ENCODE measurements around the gene CSF2RB. TPM values are rescaled to one million over a fixed set of nuclear protein-coding genes. Genes with fewer than 3 reads are reported as not detected.

The CSF2RB gene
- total RNA-seq, 4 donors from 2014 or later: 1.2 to 9.7 (median 6.0) TPM

DNA sequence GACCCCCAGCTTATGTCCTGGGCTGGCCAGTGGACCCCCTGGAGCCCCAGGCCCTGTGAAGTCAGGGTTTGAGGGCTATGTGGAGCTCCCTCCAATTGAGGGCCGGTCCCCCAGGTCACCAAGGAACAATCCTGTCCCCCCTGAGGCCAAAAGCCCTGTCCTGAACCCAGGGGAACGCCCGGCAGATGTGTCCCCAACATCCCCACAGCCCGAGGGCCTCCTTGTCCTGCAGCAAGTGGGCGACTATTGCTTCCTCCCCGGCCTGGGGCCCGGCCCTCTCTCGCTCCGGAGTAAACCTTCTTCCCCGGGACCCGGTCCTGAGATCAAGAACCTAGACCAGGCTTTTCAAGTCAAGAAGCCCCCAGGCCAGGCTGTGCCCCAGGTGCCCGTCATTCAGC, 24.6 kb downstream of the CSF2RB start:
- Histone ChIP-seq H3K4me3 (no peak overlapping the region), H3K36me3 (no peaks in the 10 kb centered on the region), H3K27me3 (no peaks in the 10 kb centered on the region), H3K4me1 (no peaks in the 10 kb centered on the region), H3K9me3 (no peaks in the 10 kb centered on the region), H3K27ac (no peak overlapping the region)
- no peak for TF ChIP-seq CTCF (IDR thresholded peaks at IDR 0.05)
- in situ Hi-C loops (cut with MboI; ENCODE audit: low pct_ligation_motif_present in 1 of 4, low pct_unique_long_range_greater_than_20kb in 1 of 4, low sequenced_read_pairs in 3 of 4) (no loop called here), intact Hi-C loops (cut with DNase I; ENCODE audit: low total_unique reads) (loop anchor here (5.0 kb wide), 1 partner anchor 51 kb away; no protein-coding TSS in a partner anchor)
- WGBS, 2 donors (ENCODE audit: low coverage in 1 of 2): 87% methylated on average over 10 of the region's 12 CpGs; no CpG with 5 or more reads in 1 of the 2 donors
- no peak for DNase-seq

DNA sequence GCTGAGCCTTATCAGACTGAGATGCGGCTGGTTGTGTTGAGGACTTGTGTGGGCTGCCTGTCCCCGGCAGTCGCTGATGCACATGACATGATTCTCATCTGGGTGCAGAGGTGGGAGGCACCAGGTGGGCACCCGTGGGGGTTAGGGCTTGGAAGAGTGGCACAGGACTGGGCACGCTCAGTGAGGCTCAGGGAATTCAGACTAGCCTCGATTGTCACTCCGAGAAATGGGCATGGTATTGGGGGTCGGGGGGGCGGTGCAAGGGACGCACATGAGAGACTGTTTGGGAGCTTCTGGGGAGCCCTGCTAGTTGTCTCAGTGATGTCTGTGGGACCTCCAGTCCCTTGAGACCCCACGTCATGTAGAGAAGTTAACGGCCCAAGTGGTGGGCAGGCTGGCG, 25.5 kb downstream of the CSF2RB start:
- H3K4me1 ChIP-seq: no peaks in the 10 kb centered on the region
- WGBS, 2 donors (ENCODE audit: low coverage in 1 of 2): 87 to 89% methylated on average over 4 to 13 of the region's 13 CpGs
- no peaks in the 10 kb centered on the region for H3K27me3 ChIP-seq
- in situ Hi-C loops (cut with MboI; ENCODE audit: low pct_ligation_motif_present in 1 of 4, low pct_unique_long_range_greater_than_20kb in 1 of 4, low sequenced_read_pairs in 3 of 4): no loop called here
- H3K4me3 ChIP-seq: no peak overlapping the region
- no peak overlapping the region for H3K27ac ChIP-seq
- no peak for DNase-seq
- TF ChIP-seq EP300 (IDR thresholded peaks at IDR 0.05; ENCODE audit: low read depth) (no peak), POLR2A (IDR thresholded peaks at IDR 0.05) (no peak), CTCF (IDR thresholded peaks at IDR 0.05) (no peak), POLR2AphosphoS5 (IDR thresholded peaks at IDR 0.05) (no peak)
- H3K9me3 ChIP-seq: no peaks in the 10 kb centered on the region
- H3K36me3 ChIP-seq: no peaks in the 10 kb centered on the region
- intact Hi-C loops (cut with DNase I; ENCODE audit: low total_unique reads): loop anchor here (5.0 kb wide), 1 partner anchor 52 kb away; no protein-coding TSS in a partner anchor

GRCh38 chr22:36940676-36941075, 27.2 kb downstream of the CSF2RB start:
- DNase-seq: peak; percentile 34
- H3K36me3 ChIP-seq: no peaks in the 10 kb centered on the region
- in situ Hi-C loops (cut with MboI; ENCODE audit: low pct_ligation_motif_present in 1 of 4, low pct_unique_long_range_greater_than_20kb in 1 of 4, low sequenced_read_pairs in 3 of 4): no loop called here
- H3K27me3 ChIP-seq: no peaks in the 10 kb centered on the region
- H3K9me3 ChIP-seq: no peaks in the 10 kb centered on the region
- no peak overlapping the region for H3K4me3 ChIP-seq
- H3K27ac ChIP-seq: no peak overlapping the region
- no peak for TF ChIP-seq EP300 (IDR thresholded peaks at IDR 0.05; ENCODE audit: low read depth)
- no peak for TF ChIP-seq POLR2AphosphoS5 (IDR thresholded peaks at IDR 0.05)
- no peak for TF ChIP-seq POLR2A (IDR thresholded peaks at IDR 0.05)
- TF ChIP-seq CTCF (IDR thresholded peaks at IDR 0.05): no peak
- no peaks in the 10 kb centered on the region for H3K4me1 ChIP-seq
- WGBS, 2 donors (ENCODE audit: low coverage in 1 of 2): 31 to 46% methylated on average over 3 to 5 of the region's 5 CpGs
- intact Hi-C loops (cut with DNase I; ENCODE audit: low total_unique reads): no loop called here

GRCh38 chr22:36942556-36942955, 29.1 kb downstream of the CSF2RB start:
- 45 to 54% methylated on average over 2 to 5 of the region's 5 CpGs for WGBS, 2 donors (ENCODE audit: low coverage in 1 of 2)
- H3K27ac ChIP-seq: no peak overlapping the region
- no peaks in the 10 kb centered on the region for H3K27me3 ChIP-seq
- H3K9me3 ChIP-seq: no peaks in the 10 kb centered on the region
- in situ Hi-C loops (cut with MboI; ENCODE audit: low pct_ligation_motif_present in 1 of 4, low pct_unique_long_range_greater_than_20kb in 1 of 4, low sequenced_read_pairs in 3 of 4) (no loop called here), intact Hi-C loops (cut with DNase I; ENCODE audit: low total_unique reads) (no loop called here)
- no peaks in the 10 kb centered on the region for H3K36me3 ChIP-seq
- H3K4me3 ChIP-seq: no peak overlapping the region
- TF ChIP-seq EP300 (IDR thresholded peaks at IDR 0.05; ENCODE audit: low read depth) (no peak), POLR2A (IDR thresholded peaks at IDR 0.05) (no peak)
- H3K4me1 ChIP-seq: no peaks in the 10 kb centered on the region
- no peak for DNase-seq

DNA sequence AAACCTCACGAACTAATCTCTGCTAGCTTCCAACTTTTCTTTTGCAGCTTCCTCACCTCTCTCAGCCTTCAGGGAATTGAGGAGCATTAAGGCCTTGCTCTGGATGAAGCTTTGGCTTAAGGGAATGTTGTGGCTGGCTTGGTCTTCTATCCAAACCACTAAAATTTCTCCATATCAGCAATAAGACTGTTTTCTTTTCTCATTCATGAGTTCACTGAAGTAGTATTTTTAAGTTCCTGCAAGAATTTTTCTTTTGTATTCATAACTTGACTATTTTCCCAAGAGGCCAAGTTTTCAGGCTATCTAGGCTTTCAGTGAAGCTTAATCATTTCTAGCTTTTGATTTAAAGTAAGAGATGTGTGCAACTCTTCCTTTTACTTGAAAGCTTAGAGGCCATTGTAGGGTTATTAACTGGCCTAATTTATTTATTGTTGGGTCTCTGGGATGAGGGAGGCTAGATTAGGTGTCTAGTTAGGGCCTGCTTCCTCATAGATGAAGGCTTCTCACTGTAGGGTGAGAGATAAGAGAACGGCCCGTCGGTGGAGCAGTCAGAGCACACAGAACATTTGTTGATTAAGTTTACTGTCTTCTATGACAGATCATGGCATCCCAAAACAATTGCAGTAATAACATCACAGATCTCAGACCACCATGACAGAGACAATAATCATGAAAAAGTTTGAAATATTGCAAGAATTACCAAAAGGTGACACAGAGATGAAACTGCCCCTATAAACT, 33.2 kb downstream of the CSF2RB start:
- WGBS, 2 donors (ENCODE audit: low coverage in 1 of 2): 47 to 67% methylated on average over 1 to 4 of the region's 4 CpGs
- no peak for DNase-seq
- H3K4me1 ChIP-seq: no peaks in the 10 kb centered on the region
- H3K9me3 ChIP-seq: no peaks in the 10 kb centered on the region
- H3K36me3 ChIP-seq: no peaks in the 10 kb centered on the region
- H3K27ac ChIP-seq: no peak overlapping the region
- in situ Hi-C loops (cut with MboI; ENCODE audit: low pct_ligation_motif_present in 1 of 4, low pct_unique_long_range_greater_than_20kb in 1 of 4, low sequenced_read_pairs in 3 of 4) (no loop called here), intact Hi-C loops (cut with DNase I; ENCODE audit: low total_unique reads) (no loop called here)
- H3K4me3 ChIP-seq: no peak overlapping the region
- H3K27me3 ChIP-seq: no peaks in the 10 kb centered on the region
- TF ChIP-seq POLR2A (IDR thresholded peaks at IDR 0.05) (no peak), CTCF (IDR thresholded peaks at IDR 0.05) (peak in 1 of 5 experiments; percentile 14), EP300 (IDR thresholded peaks at IDR 0.05; ENCODE audit: low read depth) (no peak), POLR2AphosphoS5 (IDR thresholded peaks at IDR 0.05) (no peak)
